K562 (cell line): Measurements from ENCODE around the gene BCAP31. TPM values are rescaled to one million over a fixed set of nuclear protein-coding genes. Genes with fewer than 3 reads are reported as not detected.

Experiments
- ATAC-seq: fragments of 200-7000 bp; cut with Tn5 transposase; 3 replicates; pipeline ENCODE4 v1.9.1; 2020; ENCODE audit warnings: moderate library complexity
- BruUV-seq: library from RNA; stranded (reverse); fragments of 400-500 nt; replicated peaks from 2 replicates; lab custom pipeline; 2021; lab: Mats Ljungman, UMichigan
- CTCF ChIA-PET: fragments of 300-600 bp; formaldehyde crosslinking; extraction: SDS; loops from one replicate; lab custom pipeline; 2021; ENCODE audit warnings: low intra/inter-chr PET ratio; lab: Yijun Ruan, JAX
- POLR2A ChIA-PET: fragments of 300-600, 350-650 bp; sonication (Branson Sonifier 250); formaldehyde crosslinking; extraction: SDS; loops from one replicate; lab custom pipeline; 2021; ENCODE audit warnings: antibody characterized with exemption, inconsistent platforms; lab: Yijun Ruan, JAX
- DNase-seq, 4 experiments: peaks; one replicate each; pipeline versions ENCODE4 v3.0.0 to v3.0.0-alpha.2; 2011 to 2018; ENCODE audit warnings: low spot score in 3 of 4, mixed read lengths in 3 of 4; ENCODE audit errors: extremely low read depth in 1 of 4
- FAIRE-seq: peaks from 2 replicates; lab custom pipeline; 2011; peaks lifted over from hg19 to GRCh38; lab: Jason Lieb, UNC
- H2AFZ ChIP-seq: 2 replicates; pipeline ENCODE4 v1.6.0; 2011; ENCODE audit warnings: low read depth, low read length, control low read depth, inconsistent platforms
- H3K27ac ChIP-seq: fragments of 200-600 bp; 3 replicates; pipeline ENCODE4 v1.8.0; 2011; ENCODE audit warnings: low read depth, mild to moderate bottlenecking, control low read depth, inconsistent platforms, low read length, moderate library complexity, mixed read lengths; ENCODE audit errors: extremely low read depth
- H3K27me3 ChIP-seq, 2 experiments: fragments of 300-600 bp in 1 of 2; 2 replicates in 1 of 2; 3 replicates in 1 of 2; pipeline versions ENCODE4 v1.6.0 to v1.8.0; 2011; ENCODE audit warnings: inconsistent platforms in 2 of 2, low read length in 2 of 2, mild to moderate bottlenecking in 1 of 2, mixed read lengths in 1 of 2, moderate library complexity in 1 of 2; ENCODE audit not compliant: control insufficient read depth in 2 of 2, insufficient read depth in 2 of 2
- H3K36me3 ChIP-seq: fragments of 300-600 bp; 3 replicates; pipeline ENCODE4 v1.8.0; 2011; ENCODE audit warnings: mild to moderate bottlenecking, low read length, inconsistent platforms; ENCODE audit not compliant: control insufficient read depth, insufficient read depth
- H3K4me1 ChIP-seq, 2 experiments: fragments of 200-600 bp in 1 of 2; replicated peaks in 1 of 2; 2 replicates in 1 of 2; 3 replicates in 1 of 2; pipeline versions ENCODE4 v1.5.1 to v1.8.0; 2011; ENCODE audit warnings: inconsistent platforms in 2 of 2, low read length in 2 of 2, mild to moderate bottlenecking in 1 of 2, mixed read lengths in 1 of 2, moderate library complexity in 1 of 2; ENCODE audit not compliant: control insufficient read depth in 2 of 2, insufficient read depth in 2 of 2
- H3K4me2 ChIP-seq: 2 replicates; pipeline ENCODE4 v1.6.1; 2011; ENCODE audit warnings: low read length, control low read depth, inconsistent platforms, mixed read lengths; ENCODE audit not compliant: insufficient read depth
- H3K4me3 ChIP-seq: fragments of 200-600 bp; sonication (generic), shearing (Covaris generic); 2 replicates; pipeline ENCODE4 v1.5.1; 2016; ENCODE audit warnings: control low read depth, inconsistent platforms
- H3K79me2 ChIP-seq: fragments of 200-600 bp; 3 replicates; pipeline ENCODE4 v1.8.0; 2011; ENCODE audit warnings: low read length, inconsistent platforms; ENCODE audit not compliant: control insufficient read depth, insufficient read depth
- H3K9ac ChIP-seq, 2 experiments: 2 replicates each; pipeline versions ENCODE4 v1.6.0 to v1.6.1; 2011; ENCODE audit warnings: low read depth in 2 of 2, low read length in 2 of 2, control low read depth in 1 of 2, inconsistent platforms in 1 of 2, mild to moderate bottlenecking in 1 of 2, mixed read lengths in 1 of 2; ENCODE audit not compliant: insufficient read depth in 1 of 2
- H3K9me1 ChIP-seq: one replicate; pipeline ENCODE4 v1.6.0; 2011; ENCODE audit warnings: inconsistent platforms, mild to moderate bottlenecking, low read length, moderate library complexity; ENCODE audit not compliant: control insufficient read depth, insufficient read depth
- H3K9me3 ChIP-seq: replicated peaks from 2 replicates; pipeline ENCODE4 v1.5.1; 2011; ENCODE audit warnings: low read depth, low read length, inconsistent platforms; ENCODE audit not compliant: control insufficient read depth, insufficient read depth
- H4K20me1 ChIP-seq: replicated peaks from 2 replicates; pipeline ENCODE4 v1.6.1; 2011; ENCODE audit warnings: low read length, inconsistent platforms, mixed read lengths; ENCODE audit not compliant: control insufficient read depth, insufficient read depth
- CCNT2 ChIP-seq: IDR thresholded peaks from 2 replicates; pipeline ENCODE4 v1.6.1; 2011; ENCODE audit warnings: borderline replicate concordance, low read depth, mild to moderate bottlenecking, moderate library complexity, mixed read lengths, low read length; ENCODE audit not compliant: insufficient read length; ENCODE audit errors: extremely low read depth
- ETV6 ChIP-seq, 3 experiments: fragments of 150-350 bp in 1 of 3; sonication (generic) in 1 of 3; formaldehyde crosslinking in 1 of 3; IDR thresholded peaks; 2 replicates each; pipeline versions ENCODE4 v1.6.1 to v1.8.0; 2014 to 2022; ENCODE audit warnings: borderline replicate concordance in 2 of 3, low read depth in 2 of 3, antibody characterized with exemption in 1 of 3, low read length in 1 of 3, mild to moderate bottlenecking in 1 of 3, missing genetic modification reagents in 1 of 3
- GATAD2B ChIP-seq: fragments of 450-650 bp; IDR thresholded peaks from 2 replicates; pipeline ENCODE4 v1.6.1; 2017; ENCODE audit warnings: mild to moderate bottlenecking, borderline replicate concordance
- KDM5B ChIP-seq: fragments of 200-600 bp; sonication (generic); IDR thresholded peaks from 2 replicates; pipeline ENCODE4 v1.6.1; 2012; ENCODE audit warnings: low read depth, mild to moderate bottlenecking, moderate library complexity, low read length, control low read depth, inconsistent platforms; ENCODE audit not compliant: insufficient replicate concordance
- POLR2A ChIP-seq: fragments of 450-650 bp; conservative IDR thresholded peaks from 2 replicates; pipeline ENCODE4 v1.6.1; 2016
- POLR2AphosphoS5 ChIP-seq: IDR thresholded peaks from 2 replicates; pipeline ENCODE4 v1.6.1; 2011; ENCODE audit warnings: mild to moderate bottlenecking, low read depth, low read length, moderate library complexity; ENCODE audit not compliant: control insufficient read depth, insufficient read depth
- POLR2G ChIP-seq: fragments of 200-400 bp; formaldehyde crosslinking; IDR thresholded peaks from 2 replicates; pipeline ENCODE4 v1.6.1; 2017; ENCODE audit warnings: low read depth, mild to moderate bottlenecking, antibody characterized with exemption, low read length, moderate library complexity
- RBFOX2 ChIP-seq: fragments of 200-400 bp; formaldehyde crosslinking; IDR thresholded peaks from 2 replicates; pipeline ENCODE4 v1.6.1; 2017; ENCODE audit warnings: low read depth, mild to moderate bottlenecking, low read length, moderate library complexity
- RBM22 ChIP-seq: fragments of 200-400 bp; formaldehyde crosslinking; IDR thresholded peaks from 2 replicates; pipeline ENCODE4 v1.6.1; 2018; ENCODE audit warnings: low read length, low read depth; ENCODE audit not compliant: poor library complexity, severe bottlenecking
- TFE3 ChIP-seq: fragments of 450-650 bp; formaldehyde crosslinking; IDR thresholded peaks from 2 replicates; pipeline ENCODE4 v1.4.0; 2020; ENCODE audit warnings: mild to moderate bottlenecking, mixed read lengths
- WGBS: fragments of 100-300 bp; shearing (Covaris generic); methylation state at CpG from one replicate; pipeline ENCODE4 v1.1.6; 2016; ENCODE audit warnings: low coverage, mixed read lengths; ENCODE audit not compliant: insufficient coverage; ENCODE audit errors: missing lambda C conversion rate; 5-methylcytosine and 5-hydroxymethylcytosine counted together
- in situ Hi-C: fragments of 300-500 bp; cut with MboI; formaldehyde crosslinking; loops from 4 replicates; pipeline ENCODE4 v1.15.0; 2018; ENCODE audit warnings: inconsistent platforms, mixed read lengths
- intact Hi-C: fragments of 100-400 bp; cut with micrococcal nuclease; formaldehyde crosslinking; loops from 2 replicates; pipeline ENCODE4 v1.14.2; 2022
- polyA plus RNA-seq, 8 experiments: library from polyadenylated mRNA; depleted of rRNA in 4 of 8; stranded (reverse) in 5 of 8; unstranded in 3 of 8; fragments of >200 nt; fragmentation: Nextera tagmentation in 2 of 8; fragmentation: Illumina TruSeq in 1 of 8; extraction: Ambion mirVana in 2 of 8; extraction: Trizol in 1 of 8; gene quantifications; 2 replicates each; pipeline versions ENCODE4 v1.2.1 to v1.2.3, GENCODE V29; 2011 to 2014; ENCODE audit warnings: inconsistent platforms in 1 of 8, missing spikeins in 1 of 8
- total RNA-seq, 7 experiments: library from RNA; depleted of rRNA in 6 of 7; stranded (reverse); fragments of >200 nt in 6 of 7; fragmentation: Illumina TruSeq in 2 of 7; extraction: Trizol in 2 of 7; gene quantifications; 2 replicates each; pipeline versions ENCODE4 v1.2.1 to v1.2.3, GENCODE V29; 2011 to 2021; ENCODE audit warnings: low replicate concordance in 1 of 7

Gene BCAP31
- total and polyA plus RNA-seq, 9 of the 15 experiments (the other 6 are each of a cell fraction or from before 2014, with no cell fraction given) = 156 to 683 (median 188) TPM

- peaks cover 4% of the 10 kb centered on the region for H3K9me1 ChIP-seq
- WGBS = 88% methylated on average over 10 of the region's 24 CpGs
- no peak overlapping the region; a peak in 1 of 4 replicates for H3K9ac ChIP-seq
- H3K9me3 ChIP-seq = no peaks in the 10 kb centered on the region
- no peak for DNase-seq
- H3K27me3 ChIP-seq = no peaks in the 10 kb centered on the region
- no peak overlapping the region for H2AFZ ChIP-seq
- peaks cover 5 to 69% of the 10 kb centered on the region in 2 experiments; a peak in 4 of 5 replicates for H3K4me1 ChIP-seq
- ATAC-seq = no peak
- H3K4me3 ChIP-seq = no peak overlapping the region
- peaks cover 37% of the 10 kb centered on the region for H3K79me2 ChIP-seq
- no peak overlapping the region for H3K27ac ChIP-seq
- FAIRE-seq = no peak
- TF ChIP-seq POLR2A = 0 out of 2 replicates have a peak, but pooled peaks have one; percentile 19
- TF ChIP-seq POLR2G = peak; percentile 78
- TF ChIP-seq RBFOX2 = peak; percentile 51
- TF ChIP-seq TFE3 (CRISPR knock-in tag) = no peak
- peak; percentile 55 for TF ChIP-seq CCNT2
- TF ChIP-seq GATAD2B = no peak
- peak; percentile 14; the same call in 1 of the 2 replicates for TF ChIP-seq POLR2AphosphoS5
- peak; percentile 66 for TF ChIP-seq RBM22
- TF ChIP-seq ETV6 (IDR thresholded peaks at IDR 0.05; ENCODE audit: borderline replicate concordance in 1 of 2, low read depth in 2 of 2, low read length in 1 of 2) = no peak
- TF ChIP-seq ETV6 (CRISPR knock-in tag; IDR thresholded peaks at IDR 0.05; ENCODE audit: borderline replicate concordance) = no peak
- peak; percentile 52 for TF ChIP-seq KDM5B
- H3K36me3 ChIP-seq = peaks cover 62% of the 10 kb centered on the region; the same call in 1 of the 3 replicates
- in situ Hi-C loops (no loop called here), intact Hi-C loops (no loop called here)
- no TSS peak for BruUV-seq
- H3K4me2 ChIP-seq = no peak overlapping the region
- peaks cover 13% of the 10 kb centered on the region for H4K20me1 ChIP-seq
- CTCF ChIA-PET = no interaction called here
- POLR2A ChIA-PET = interaction anchor here (0.5 to 1.0 kb wide), 4 partner anchors 26 to 87 kb away, joined by 3 read pairs; no protein-coding TSS in a partner anchor
Observed at GRCh38 chrX:153692611-153693156, 31.5 kb downstream of the BCAP31 start.
